Measurements from ENCODE around the gene ZNF473. TPM values are rescaled to one million over a fixed set of nuclear protein-coding genes. Genes with fewer than 3 reads are reported as not detected.

ZNF473 gene
- total and polyA plus RNA-seq, 2 experiments from 2014 or later = 3.3 to 18.9 TPM

- TF ChIP-seq ZNF331 (CRISPR knock-in tag; IDR thresholded peaks at IDR 0.05; ENCODE audit: low read depth) (no peak), JUNB (IDR thresholded peaks at IDR 0.05; ENCODE audit: unreplicated experiment) (no peak), STAT1 (IDR thresholded peaks at IDR 0.05; ENCODE audit: unreplicated experiment) (no peak), NANOG (IDR thresholded peaks at IDR 0.05; ENCODE audit: borderline replicate concordance) (no peak), EZH2 (IDR thresholded peaks at IDR 0.05; ENCODE audit: low read depth, unreplicated experiment) (no peak), ETS1 (IDR thresholded peaks at IDR 0.05) (no peak), REST (IDR thresholded peaks at IDR 0.05; ENCODE audit: unreplicated experiment) (no peak), POLR2AphosphoS5 (IDR thresholded peaks at IDR 0.05; ENCODE audit: low read depth) (no peak), CTCF (conservative IDR thresholded peaks at IDR 0.05; ENCODE audit: low read depth in 2 of 2) (no peak), ZNF114 (CRISPR knock-in tag; IDR thresholded peaks at IDR 0.05) (no peak)
Measured at GRCh38 chr19:49984491-49984890, 41.3 kb upstream of the ZNF473 start (continued).

- H3K27ac ChIP-seq (ENCODE audit: low read depth) = no peak overlapping the region
- H3K4me3 ChIP-seq = no peak overlapping the region
- no peaks in the 10 kb centered on the region; the same call in 1 of the 2 replicates for H4K20me1 ChIP-seq (replicated peaks; ENCODE audit: insufficient read depth)
- no peak overlapping the region for H3K4me2 ChIP-seq
- H3F3A ChIP-seq (replicated peaks; ENCODE audit: low read depth) = no peaks in the 10 kb centered on the region
- no peaks in the 10 kb centered on the region for H3K79me2 ChIP-seq (replicated peaks; ENCODE audit: insufficient read depth)
- Mint-ChIP-seq H3K27ac (no peak overlapping the region), H3K36me3 (ENCODE audit: low read depth) (no peaks in the 10 kb centered on the region; the same call in 1 of the 3 replicates), H3K27me3 (ENCODE audit: insufficient read depth, low read depth, poor library complexity) (peaks cover 8% of the 10 kb centered on the region), H3K9me3 (peaks cover 3% of the 10 kb centered on the region; the same call in 2 of the 3 replicates), H3K4me3 (no peak overlapping the region), H3K4me1 (no peaks in the 10 kb centered on the region; the same call in 2 of the 3 replicates)
- no peak for ATAC-seq
- no peaks in the 10 kb centered on the region for H3K9me2 ChIP-seq (ENCODE audit: insufficient read depth)
- DNase-seq (ENCODE audit: low spot score) = no peak
- TF ChIP-seq REST (IDR thresholded peaks at IDR 0.05; ENCODE audit: unreplicated experiment) = no peak
- TF ChIP-seq POLR2AphosphoS5 (IDR thresholded peaks at IDR 0.05; ENCODE audit: low read depth) = no peak
- no peak for TF ChIP-seq ETS1 (IDR thresholded peaks at IDR 0.05)
- TF ChIP-seq ZNF331 (CRISPR knock-in tag; IDR thresholded peaks at IDR 0.05; ENCODE audit: low read depth) = no peak
- no peak overlapping the region for H2AFZ ChIP-seq
- no peaks in the 10 kb centered on the region for H3K4me1 ChIP-seq (ENCODE audit: insufficient read depth)
- no peaks in the 10 kb centered on the region for H3K36me3 ChIP-seq (ENCODE audit: insufficient read depth)
- H3K27me3 ChIP-seq (ENCODE audit: insufficient read depth) = no peaks in the 10 kb centered on the region
Measured at GRCh38 chr19:49985871-49986270, 39.9 kb upstream of the ZNF473 start.
